Neural cell (in vitro differentiated cells): ENCODE data around the gene FXYD4. TPM values are rescaled to one million over a fixed set of nuclear protein-coding genes. Genes with fewer than 3 reads are reported as not detected.

Source experiments
- H2AFZ ChIP-seq: fragments of 200-600, 300-800 bp; sonication (generic), shearing (Covaris generic); 2 replicates; pipeline ENCODE4 v1.6.0; 2014; ENCODE audit warnings: low read depth, mild to moderate bottlenecking, antibody characterized with exemption, low read length, moderate library complexity
- H3F3A ChIP-seq: fragments of 200-600 bp; shearing (Covaris generic); 2 replicates; pipeline ENCODE4 v1.6.1; 2016; ENCODE audit warnings: mild to moderate bottlenecking, moderate library complexity, mixed read lengths, antibody characterized with exemption, low read length; ENCODE audit not compliant: insufficient read depth, poor library complexity, severe bottlenecking
- H3K27ac ChIP-seq: fragments of 200-600, 300-800 bp; sonication (generic), shearing (Covaris generic); 2 replicates; pipeline ENCODE4 v1.5.1; 2014; ENCODE audit warnings: mild to moderate bottlenecking, low read length, moderate library complexity
- H3K27me3 ChIP-seq: fragments of 300-800, 200-600 bp; sonication (generic), shearing (Covaris generic); 2 replicates; pipeline ENCODE4 v1.6.0; 2014; ENCODE audit warnings: mild to moderate bottlenecking, low read depth, low read length, moderate library complexity; ENCODE audit not compliant: insufficient read depth
- H3K36me3 ChIP-seq: fragments of 300-800, 200-600 bp; sonication (generic), shearing (Covaris generic); 2 replicates; pipeline ENCODE4 v1.5.1; 2014; ENCODE audit warnings: mild to moderate bottlenecking, antibody characterized with exemption, low read length, moderate library complexity; ENCODE audit not compliant: insufficient read depth
- H3K4me2 ChIP-seq: fragments of 300-800, 200-600 bp; sonication (generic), shearing (Covaris generic); 2 replicates; pipeline ENCODE4 v1.6.0; 2014; ENCODE audit warnings: mild to moderate bottlenecking, low read length
- H3K4me3 ChIP-seq: fragments of 300-800, 200-600 bp; sonication (generic), shearing (Covaris generic); 2 replicates; pipeline ENCODE4 v1.5.1; 2014; ENCODE audit warnings: mild to moderate bottlenecking, low read length, moderate library complexity
- H3K79me2 ChIP-seq: fragments of 200-600 bp; shearing (Covaris generic); replicated peaks from 2 replicates; pipeline ENCODE4 v1.6.0; 2014; ENCODE audit warnings: mild to moderate bottlenecking, low read length, moderate library complexity; ENCODE audit not compliant: insufficient read depth
- H3K9ac ChIP-seq: fragments of 300-800, 200-600 bp; sonication (generic), shearing (Covaris generic); 2 replicates; pipeline ENCODE4 v1.6.1; 2016; ENCODE audit warnings: mild to moderate bottlenecking, low read length, mixed read lengths
- H3K9me2 ChIP-seq: fragments of 200-600 bp; shearing (Covaris generic); 2 replicates; pipeline ENCODE4 v1.6.1; 2016; ENCODE audit warnings: mild to moderate bottlenecking, low read length, mixed read lengths; ENCODE audit not compliant: insufficient read depth
- H3K9me3 ChIP-seq: fragments of 200-600, 300-800 bp; sonication (generic), shearing (Covaris generic); 2 replicates; pipeline ENCODE4 v1.6.1; 2016; ENCODE audit warnings: mild to moderate bottlenecking, mixed run types, low read length, moderate library complexity, mixed read lengths
- H4K20me1 ChIP-seq: fragments of 200-600 bp; shearing (Covaris generic); 2 replicates; pipeline ENCODE4 v1.6.1; 2016; ENCODE audit warnings: mild to moderate bottlenecking, mixed run types; ENCODE audit not compliant: insufficient read depth
- CTCF ChIP-seq: fragments of 450-650 bp; IDR thresholded peaks from 2 replicates; pipeline ENCODE4 v1.5.1; 2014; ENCODE audit warnings: antibody characterized with exemption, mild to moderate bottlenecking, moderate library complexity; ENCODE audit not compliant: poor library complexity, severe bottlenecking
- EP300 ChIP-seq: fragments of 450-650 bp; conservative IDR thresholded peaks from 2 replicates; pipeline ENCODE4 v1.6.1; 2014; ENCODE audit warnings: antibody characterized with exemption, mild to moderate bottlenecking, moderate library complexity; ENCODE audit not compliant: poor library complexity, severe bottlenecking
- EZH2 ChIP-seq: fragments of 200-600, 300-800 bp; shearing (Covaris generic), sonication (generic); IDR thresholded peaks from 2 replicates; pipeline ENCODE4 v1.6.1; 2014; ENCODE audit warnings: antibody characterized with exemption, low read length, borderline replicate concordance, mild to moderate bottlenecking; ENCODE audit not compliant: insufficient read depth, poor library complexity, severe bottlenecking
- MXI1 ChIP-seq: fragments of 450-650 bp; conservative IDR thresholded peaks from 2 replicates; pipeline ENCODE4 v1.6.1; 2014; ENCODE audit warnings: antibody characterized with exemption, mild to moderate bottlenecking; ENCODE audit not compliant: poor library complexity, severe bottlenecking
- POLR2AphosphoS5 ChIP-seq: IDR thresholded peaks from 2 replicates; pipeline ENCODE4 v1.6.1; 2012
- RAD21 ChIP-seq: fragments of 450-650 bp; conservative IDR thresholded peaks from 2 replicates; pipeline ENCODE4 v1.6.1; 2014; ENCODE audit warnings: antibody characterized with exemption, mild to moderate bottlenecking, moderate library complexity
- SMC3 ChIP-seq: fragments of 450-650 bp; conservative IDR thresholded peaks from 2 replicates; pipeline ENCODE4 v1.6.1; 2014; ENCODE audit warnings: antibody characterized with exemption, mild to moderate bottlenecking, moderate library complexity; ENCODE audit not compliant: poor library complexity
- TAF1 ChIP-seq: IDR thresholded peaks from 2 replicates; pipeline ENCODE4 v1.6.1; 2012; ENCODE audit warnings: low read depth
- polyA plus RNA-seq: library from polyadenylated mRNA; depleted of rRNA; stranded (reverse); fragments of >200 nt; gene quantifications from 2 replicates; pipeline ENCODE4 v1.2.3, GENCODE V29; 2014

Gene FXYD4
- polyA plus RNA-seq, 1 donor from 2014 or later: not detected

- TF ChIP-seq RAD21 (peak; percentile 80), SMC3 (peak; percentile 76), MXI1 (no peak), POLR2AphosphoS5 (no peak), CTCF (peak; percentile 77)
- no peaks in the 10 kb centered on the region for H3K36me3 ChIP-seq
- H3K79me2 ChIP-seq: no peaks in the 10 kb centered on the region
- no peaks in the 10 kb centered on the region for H3K9me3 ChIP-seq
- no peak overlapping the region for H3K27ac ChIP-seq
- no peak overlapping the region for H2AFZ ChIP-seq
- no peaks in the 10 kb centered on the region for H3F3A ChIP-seq
- no peak overlapping the region for H3K4me3 ChIP-seq
- H3K4me2 ChIP-seq: no peak overlapping the region
- H3K9me2 ChIP-seq: no peaks in the 10 kb centered on the region
- H3K27me3 ChIP-seq: no peaks in the 10 kb centered on the region
- H4K20me1 ChIP-seq: no peaks in the 10 kb centered on the region
- H3K9ac ChIP-seq: no peak overlapping the region
Observed at GRCh38 chr10:43348511-43349312, 22.7 kb upstream of the FXYD4 start.

- Histone ChIP-seq H3K4me3 (no peak overlapping the region), H3K27me3 (no peaks in the 10 kb centered on the region), H2AFZ (no peak overlapping the region), H3K9ac (no peak overlapping the region), H4K20me1 (no peaks in the 10 kb centered on the region), H3K36me3 (no peaks in the 10 kb centered on the region), H3K9me2 (no peaks in the 10 kb centered on the region), H3F3A (no peaks in the 10 kb centered on the region), H3K4me2 (no peak overlapping the region), H3K9me3 (no peaks in the 10 kb centered on the region), H3K79me2 (no peaks in the 10 kb centered on the region), H3K27ac (no peak overlapping the region)
- no peak for TF ChIP-seq SMC3
- no peak for TF ChIP-seq TAF1
- TF ChIP-seq EZH2: no peak
Observed at GRCh38 chr10:43350156-43350555, 21.3 kb upstream of the FXYD4 start.

GRCh38 chr10:43350686-43351085, 20.8 kb upstream of the FXYD4 start:
- no peak overlapping the region for H2AFZ ChIP-seq
- H3K79me2 ChIP-seq: no peaks in the 10 kb centered on the region
- H3K27ac ChIP-seq: no peak overlapping the region
- TF ChIP-seq RAD21 (no peak), SMC3 (no peak), EP300 (no peak), POLR2AphosphoS5 (no peak), MXI1 (no peak), TAF1 (no peak)
- H3K9ac ChIP-seq: no peak overlapping the region
- H3K27me3 ChIP-seq: no peaks in the 10 kb centered on the region
- no peaks in the 10 kb centered on the region for H3K36me3 ChIP-seq
- no peaks in the 10 kb centered on the region for H4K20me1 ChIP-seq
- no peak overlapping the region for H3K4me3 ChIP-seq
- H3K4me2 ChIP-seq: no peak overlapping the region
- no peaks in the 10 kb centered on the region for H3F3A ChIP-seq
- no peaks in the 10 kb centered on the region for H3K9me3 ChIP-seq
- H3K9me2 ChIP-seq: no peaks in the 10 kb centered on the region
